ENCODE data around the gene SBF1. TPM values are rescaled to one million over a fixed set of nuclear protein-coding genes. Genes with fewer than 3 reads are reported as not detected.
A peak's percentile ranks its signal among the peaks of the same experiment; 100 is the strongest.

The SBF1 gene
- total and polyA plus RNA-seq, 12 donors, result 41.0 to 73.0 (median 48.1) TPM

DNA sequence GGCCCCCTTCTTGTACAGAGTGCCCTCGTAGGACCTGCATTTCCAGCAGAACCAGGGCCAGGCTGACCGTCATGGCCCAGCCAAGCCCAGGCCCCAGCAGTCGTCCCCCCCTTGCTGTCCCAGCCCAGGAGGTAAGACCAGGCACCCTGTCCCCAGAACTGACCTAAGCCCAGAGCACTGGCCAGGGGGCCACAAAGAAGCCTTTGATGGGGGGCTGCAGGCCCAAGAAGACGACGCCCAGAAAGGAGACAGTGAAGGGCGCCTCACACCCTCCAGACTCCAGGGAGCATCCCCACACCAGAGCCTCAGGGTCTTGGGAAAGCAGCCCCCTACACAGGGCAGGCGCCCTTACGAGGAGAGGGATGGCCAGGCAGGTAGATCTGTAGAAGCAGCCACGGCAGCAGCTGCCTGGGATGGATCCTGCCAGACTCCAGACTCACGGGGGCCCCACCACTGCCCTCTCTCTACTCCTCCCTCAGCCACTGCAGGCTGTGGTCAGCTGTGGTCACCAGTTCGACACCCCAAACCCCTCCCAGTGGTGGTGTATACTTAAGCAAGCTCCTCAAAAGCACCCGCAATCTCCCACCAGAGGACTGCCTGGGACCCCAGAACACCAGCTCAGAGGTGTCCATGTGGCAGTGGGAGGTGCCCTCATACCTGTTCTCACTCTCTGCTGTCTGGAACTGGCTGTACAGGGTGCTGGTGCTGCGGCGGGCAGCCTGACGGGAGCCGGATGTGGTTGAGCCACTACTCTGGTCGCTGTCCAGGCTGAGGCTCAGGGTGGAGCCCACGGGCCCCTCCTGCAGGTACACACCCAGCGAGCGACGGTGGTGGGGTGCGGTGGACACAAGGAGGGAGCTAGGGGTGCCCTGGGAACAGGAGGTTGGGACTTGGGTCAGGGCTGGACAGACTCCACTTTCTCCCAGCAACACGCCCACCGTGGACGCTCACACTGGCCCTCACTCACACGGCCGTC lies 27.0 kb downstream of the SBF1 start:
- no peak for DNase-seq
- Histone ChIP-seq H3K27ac (no peak overlapping the region), H3K27me3 (no peaks in the 10 kb centered on the region), H3K4me1 (peaks cover 0 to 8% (median 0%) of the 10 kb centered on the region in 9 donors), H3K36me3 (peaks cover 0 to 96% (median 32%) of the 10 kb centered on the region in 9 donors), H3K9me3 (no peaks in the 10 kb centered on the region), H3K4me3 (no peak overlapping the region)
- 92 to 93% methylated on average over 27 of the region's 27 CpGs for WGBS, 2 donors
- intact Hi-C loops (cut with DNase I), result no loop called here
- peak in 1 of 8 donors; percentile 7 for ATAC-seq
- TF ChIP-seq CTCF (IDR thresholded peaks at IDR 0.05), result no peak

DNA sequence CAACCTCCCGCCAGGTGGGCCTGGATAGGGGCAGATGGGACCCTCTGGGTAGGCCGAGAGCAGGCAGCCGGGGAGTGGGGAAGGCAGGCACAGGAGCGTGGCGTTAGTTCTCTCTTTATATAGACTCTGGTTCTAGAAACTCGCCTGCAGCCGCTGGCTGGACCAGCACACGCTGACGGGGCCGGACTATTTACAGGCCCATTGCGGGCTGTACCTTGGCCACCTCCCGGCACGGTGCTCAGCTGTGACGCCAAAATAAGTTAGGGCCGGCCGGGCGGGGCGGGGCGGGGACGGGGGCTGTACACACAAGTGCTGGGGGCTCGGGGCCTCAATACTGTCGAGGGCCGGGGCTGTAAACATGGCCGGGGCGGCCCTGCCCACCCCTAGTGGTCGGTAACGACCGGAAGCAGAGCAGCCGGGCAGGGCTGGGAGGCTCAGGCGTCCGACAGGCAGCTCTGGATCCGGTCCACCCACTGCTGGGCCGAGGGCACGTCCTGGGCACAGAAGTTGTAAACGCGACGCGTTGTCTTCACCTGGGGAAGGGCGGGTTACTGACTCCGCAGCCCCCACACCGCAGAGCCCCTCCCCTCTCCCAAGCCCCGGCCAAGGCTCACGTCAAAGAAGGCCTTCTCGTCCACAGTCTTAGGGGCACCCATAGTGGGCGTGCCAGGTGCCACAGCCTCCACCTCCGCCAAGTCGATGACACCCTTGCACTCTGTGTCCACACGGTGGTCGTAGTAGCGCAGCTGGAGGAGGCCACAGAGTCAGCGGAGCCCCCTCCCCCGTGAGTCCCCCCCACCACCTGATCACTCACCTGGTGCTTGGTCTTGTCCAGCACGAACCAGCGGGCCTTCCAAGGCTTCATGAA lies 27.9 kb downstream of the SBF1 start:
- peak in 4 of 8 donors; percentile 3 to 17 (median 6) for ATAC-seq
- 89 to 91% methylated on average over 54 of the region's 54 CpGs for WGBS, 2 donors
- peaks cover 0 to 90% (median 32%) of the 10 kb centered on the region in 9 donors for H3K36me3 ChIP-seq

DNA sequence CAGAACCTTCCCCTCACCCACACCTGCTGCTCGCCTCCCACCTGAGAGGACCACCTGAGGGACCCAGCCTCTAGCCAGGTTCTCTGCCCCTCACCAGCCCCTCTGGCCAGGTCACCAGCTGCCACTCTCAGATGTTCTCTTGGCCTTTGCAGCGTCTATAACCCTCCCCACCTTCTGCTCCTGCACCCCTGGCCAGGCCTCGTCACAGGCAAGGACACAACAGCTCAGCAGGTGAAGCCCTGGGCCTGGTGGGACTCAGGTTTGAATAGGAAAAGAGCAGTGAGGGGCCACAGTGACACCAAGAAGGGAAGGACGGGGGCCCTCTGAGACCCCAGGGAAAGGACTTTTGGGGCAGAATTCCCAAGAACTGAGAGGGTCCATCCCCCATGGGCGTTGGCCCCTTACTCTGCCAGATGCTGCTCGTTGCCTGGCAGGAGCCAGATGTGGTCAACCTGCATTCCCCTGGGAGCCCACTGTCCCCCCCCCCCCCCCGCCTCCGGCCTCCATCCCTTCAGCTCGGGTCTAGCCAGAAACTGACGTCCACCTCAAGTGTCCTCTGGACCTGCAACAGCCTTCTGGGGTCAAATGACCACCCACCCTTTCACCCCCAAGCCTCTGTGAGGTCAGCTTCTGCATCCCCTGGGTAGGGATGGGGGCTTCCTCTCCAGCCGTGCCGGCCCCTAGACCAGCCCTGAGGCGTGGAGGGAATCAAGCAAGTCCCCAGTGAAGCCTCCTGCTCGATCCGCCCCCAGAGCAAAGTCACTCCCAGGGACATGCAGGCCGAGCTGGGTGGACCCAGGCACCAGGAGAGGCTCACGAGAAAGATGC lies 28.7 kb downstream of the SBF1 start:
- 73 to 80% methylated on average over 16 to 17 of the region's 17 CpGs for WGBS, 2 donors
- DNase-seq, result peak in 1 of 2 donors; percentile 15
- intact Hi-C loops (cut with DNase I), result no loop called here
- ATAC-seq, result peak in 2 of 8 donors; percentile 1 to 3
- H3K27me3 ChIP-seq, result no peaks in the 10 kb centered on the region
- peaks cover 0 to 90% (median 29%) of the 10 kb centered on the region in 9 donors for H3K36me3 ChIP-seq
- H3K9me3 ChIP-seq, result no peaks in the 10 kb centered on the region
- H3K4me3 ChIP-seq, result no peak overlapping the region
- no peak for TF ChIP-seq CTCF (IDR thresholded peaks at IDR 0.05)
- no peak overlapping the region for H3K27ac ChIP-seq
- peaks cover 0 to 8% (median 0%) of the 10 kb centered on the region in 9 donors for H3K4me1 ChIP-seq

More for the DNA sequence above, 27.9 kb downstream of the SBF1 start:
- intact Hi-C loops (cut with DNase I), result no loop called here
- Histone ChIP-seq H3K4me1 (peaks cover 0 to 8% (median 0%) of the 10 kb centered on the region in 9 donors), H3K27ac (no peak overlapping the region), H3K4me3 (no peak overlapping the region), H3K9me3 (no peaks in the 10 kb centered on the region), H3K27me3 (no peaks in the 10 kb centered on the region)
- no peak for DNase-seq
- no peak for TF ChIP-seq CTCF (IDR thresholded peaks at IDR 0.05)

Measured in heart right ventricle (tissue), 16 donors.